Measurements from ENCODE around the gene LAMA3. TPM values are rescaled to one million over a fixed set of nuclear protein-coding genes. Genes with fewer than 3 reads are reported as not detected.

Gene LAMA3
- polyA plus RNA-seq, 1 of the 3 experiments (the other 2 are of a cell fraction): 3.5 TPM

- H2AFZ ChIP-seq (ENCODE audit: low read depth): peak overlapping the region; percentile 73; the same call in 1 of the 2 replicates
- POLR2A ChIA-PET: no interaction called here
- no peaks in the 10 kb centered on the region for H3K27me3 ChIP-seq (ENCODE audit: insufficient read depth)
- peak overlapping the region; percentile 35 to 47 for H3K4me3 ChIP-seq (ENCODE audit: low read depth in 2 of 2, low read length in 1 of 2)
- H3K9me3 ChIP-seq: no peaks in the 10 kb centered on the region
- no peaks in the 10 kb centered on the region for H3K79me2 ChIP-seq (ENCODE audit: insufficient read depth)
- CTCF ChIA-PET: interaction anchor here (0.8 to 1.4 kb wide), 2 partner anchors 11 to 1064 kb away, joined by 3 to 4 read pairs; no protein-coding TSS in a partner anchor
- H3K4me1 ChIP-seq (ENCODE audit: control insufficient read depth in 1 of 2, insufficient read depth in 2 of 2, low read depth in 1 of 2, low read length in 1 of 2): peaks cover 8 to 24% of the 10 kb centered on the region in 2 experiments; a peak in 3 of 4 replicates
- no peaks in the 10 kb centered on the region for H3K9me2 ChIP-seq
- H3K9ac ChIP-seq: peak overlapping the region; percentile 5; the same call in 1 of the 2 replicates
- WGBS (ENCODE audit: low lambda C conversion rate): 3% methylated on average over 9 of the region's 9 CpGs
- peak overlapping the region; percentile 77 to 89 for H3K27ac ChIP-seq (ENCODE audit: low read depth in 2 of 2, low read length in 1 of 2)
- H3K36me3 ChIP-seq (replicated peaks in 1 of 2; ENCODE audit: control insufficient read depth in 1 of 2, insufficient read depth in 2 of 2, low read length in 1 of 2): no peaks in the 10 kb centered on the region
- peaks cover 14% of the 10 kb centered on the region for H3F3A ChIP-seq (replicated peaks; ENCODE audit: insufficient read depth)
- peak; percentile 65 for DNase-seq
- H4K20me1 ChIP-seq (ENCODE audit: insufficient read depth): no peaks in the 10 kb centered on the region
- H3K4me2 ChIP-seq: peak overlapping the region; percentile 64
- TF ChIP-seq YY1 (IDR thresholded peaks at IDR 0.05; ENCODE audit: low read depth) (no peak), MEF2A (IDR thresholded peaks at IDR 0.05; ENCODE audit: borderline replicate concordance, low read depth) (no peak), USF1 (IDR thresholded peaks at IDR 0.05; ENCODE audit: borderline replicate concordance, low read depth) (no peak), TEAD4 (IDR thresholded peaks at IDR 0.05; ENCODE audit: borderline replicate concordance, insufficient read depth) (no peak), POLR2AphosphoS5 (IDR thresholded peaks at IDR 0.05; ENCODE audit: low read depth, low read length) (0 out of 2 replicates have a peak, but pooled peaks have one; percentile 43), FOXM1 (IDR thresholded peaks at IDR 0.05; ENCODE audit: low read depth) (no peak), RCOR1 (IDR thresholded peaks at IDR 0.05; ENCODE audit: low read length) (no peak), RFX5 (IDR thresholded peaks at IDR 0.05; ENCODE audit: low read length) (peak; percentile 30; the same call in 1 of the 2 replicates), EZH2phosphoT487 (IDR thresholded peaks at IDR 0.05; ENCODE audit: borderline replicate concordance, low read depth) (no peak), TCF12 (IDR thresholded peaks at IDR 0.05) (0 out of 2 replicates have a peak, but pooled peaks have one; percentile 19), EP300 (IDR thresholded peaks at IDR 0.05; ENCODE audit: borderline replicate concordance in 1 of 2, low read depth in 1 of 2, low read length in 1 of 2) (peak; percentile 11 to 34; a peak in 2 of 4 replicates), ELF1 (IDR thresholded peaks at IDR 0.05) (no peak), USF2 (IDR thresholded peaks at IDR 0.05; ENCODE audit: borderline replicate concordance, low read depth, low read length) (no peak), GATA2 (CRISPR knock-in tag; IDR thresholded peaks at IDR 0.05) (0 out of 2 replicates have a peak, but pooled peaks have one; percentile 22), NFIC (IDR thresholded peaks at IDR 0.05; ENCODE audit: borderline replicate concordance) (peak; percentile 50), JUND (IDR thresholded peaks at IDR 0.05) (no peak), GABPA (IDR thresholded peaks at IDR 0.05; ENCODE audit: low read depth) (no peak), MAX (IDR thresholded peaks at IDR 0.05; ENCODE audit: low read depth) (peak; percentile 70; the same call in 1 of the 2 replicates), FOSL2 (IDR thresholded peaks at IDR 0.05; ENCODE audit: borderline replicate concordance, low read depth) (peak; percentile 29; the same call in 1 of the 2 replicates), SIN3A (IDR thresholded peaks at IDR 0.05; ENCODE audit: borderline replicate concordance, low read depth, low read length) (no peak)
- TF ChIP-seq, protein P1, sequence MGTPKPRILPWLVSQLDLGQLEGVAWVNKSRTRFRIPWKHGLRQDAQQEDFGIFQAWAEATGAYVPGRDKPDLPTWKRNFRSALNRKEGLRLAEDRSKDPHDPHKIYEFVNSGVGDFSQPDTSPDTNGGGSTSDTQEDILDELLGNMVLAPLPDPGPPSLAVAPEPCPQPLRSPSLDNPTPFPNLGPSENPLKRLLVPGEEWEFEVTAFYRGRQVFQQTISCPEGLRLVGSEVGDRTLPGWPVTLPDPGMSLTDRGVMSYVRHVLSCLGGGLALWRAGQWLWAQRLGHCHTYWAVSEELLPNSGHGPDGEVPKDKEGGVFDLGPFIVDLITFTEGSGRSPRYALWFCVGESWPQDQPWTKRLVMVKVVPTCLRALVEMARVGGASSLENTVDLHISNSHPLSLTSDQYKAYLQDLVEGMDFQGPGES (IDR thresholded peaks at IDR 0.05; ENCODE audit: low read depth, low read length): no peak
- TF ChIP-seq, protein P2, sequence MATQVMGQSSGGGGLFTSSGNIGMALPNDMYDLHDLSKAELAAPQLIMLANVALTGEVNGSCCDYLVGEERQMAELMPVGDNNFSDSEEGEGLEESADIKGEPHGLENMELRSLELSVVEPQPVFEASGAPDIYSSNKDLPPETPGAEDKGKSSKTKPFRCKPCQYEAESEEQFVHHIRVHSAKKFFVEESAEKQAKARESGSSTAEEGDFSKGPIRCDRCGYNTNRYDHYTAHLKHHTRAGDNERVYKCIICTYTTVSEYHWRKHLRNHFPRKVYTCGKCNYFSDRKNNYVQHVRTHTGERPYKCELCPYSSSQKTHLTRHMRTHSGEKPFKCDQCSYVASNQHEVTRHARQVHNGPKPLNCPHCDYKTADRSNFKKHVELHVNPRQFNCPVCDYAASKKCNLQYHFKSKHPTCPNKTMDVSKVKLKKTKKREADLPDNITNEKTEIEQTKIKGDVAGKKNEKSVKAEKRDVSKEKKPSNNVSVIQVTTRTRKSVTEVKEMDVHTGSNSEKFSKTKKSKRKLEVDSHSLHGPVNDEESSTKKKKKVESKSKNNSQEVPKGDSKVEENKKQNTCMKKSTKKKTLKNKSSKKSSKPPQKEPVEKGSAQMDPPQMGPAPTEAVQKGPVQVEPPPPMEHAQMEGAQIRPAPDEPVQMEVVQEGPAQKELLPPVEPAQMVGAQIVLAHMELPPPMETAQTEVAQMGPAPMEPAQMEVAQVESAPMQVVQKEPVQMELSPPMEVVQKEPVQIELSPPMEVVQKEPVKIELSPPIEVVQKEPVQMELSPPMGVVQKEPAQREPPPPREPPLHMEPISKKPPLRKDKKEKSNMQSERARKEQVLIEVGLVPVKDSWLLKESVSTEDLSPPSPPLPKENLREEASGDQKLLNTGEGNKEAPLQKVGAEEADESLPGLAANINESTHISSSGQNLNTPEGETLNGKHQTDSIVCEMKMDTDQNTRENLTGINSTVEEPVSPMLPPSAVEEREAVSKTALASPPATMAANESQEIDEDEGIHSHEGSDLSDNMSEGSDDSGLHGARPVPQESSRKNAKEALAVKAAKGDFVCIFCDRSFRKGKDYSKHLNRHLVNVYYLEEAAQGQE (IDR thresholded peaks at IDR 0.05; ENCODE audit: low read depth, low read length): no peak
- TF ChIP-seq, protein P3, sequence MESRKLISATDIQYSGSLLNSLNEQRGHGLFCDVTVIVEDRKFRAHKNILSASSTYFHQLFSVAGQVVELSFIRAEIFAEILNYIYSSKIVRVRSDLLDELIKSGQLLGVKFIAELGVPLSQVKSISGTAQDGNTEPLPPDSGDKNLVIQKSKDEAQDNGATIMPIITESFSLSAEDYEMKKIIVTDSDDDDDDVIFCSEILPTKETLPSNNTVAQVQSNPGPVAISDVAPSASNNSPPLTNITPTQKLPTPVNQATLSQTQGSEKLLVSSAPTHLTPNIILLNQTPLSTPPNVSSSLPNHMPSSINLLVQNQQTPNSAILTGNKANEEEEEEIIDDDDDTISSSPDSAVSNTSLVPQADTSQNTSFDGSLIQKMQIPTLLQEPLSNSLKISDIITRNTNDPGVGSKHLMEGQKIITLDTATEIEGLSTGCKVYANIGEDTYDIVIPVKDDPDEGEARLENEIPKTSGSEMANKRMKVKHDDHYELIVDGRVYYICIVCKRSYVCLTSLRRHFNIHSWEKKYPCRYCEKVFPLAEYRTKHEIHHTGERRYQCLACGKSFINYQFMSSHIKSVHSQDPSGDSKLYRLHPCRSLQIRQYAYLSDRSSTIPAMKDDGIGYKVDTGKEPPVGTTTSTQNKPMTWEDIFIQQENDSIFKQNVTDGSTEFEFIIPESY (IDR thresholded peaks at IDR 0.05; ENCODE audit: borderline replicate concordance, low read depth): no peak
- TF ChIP-seq, protein P4, sequence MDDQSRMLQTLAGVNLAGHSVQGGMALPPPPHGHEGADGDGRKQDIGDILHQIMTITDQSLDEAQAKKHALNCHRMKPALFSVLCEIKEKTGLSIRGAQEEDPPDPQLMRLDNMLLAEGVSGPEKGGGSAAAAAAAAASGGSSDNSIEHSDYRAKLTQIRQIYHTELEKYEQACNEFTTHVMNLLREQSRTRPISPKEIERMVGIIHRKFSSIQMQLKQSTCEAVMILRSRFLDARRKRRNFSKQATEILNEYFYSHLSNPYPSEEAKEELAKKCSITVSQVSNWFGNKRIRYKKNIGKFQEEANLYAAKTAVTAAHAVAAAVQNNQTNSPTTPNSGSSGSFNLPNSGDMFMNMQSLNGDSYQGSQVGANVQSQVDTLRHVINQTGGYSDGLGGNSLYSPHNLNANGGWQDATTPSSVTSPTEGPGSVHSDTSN (IDR thresholded peaks at IDR 0.05): no peak; the same call in 1 of the 2 replicates
These were observed 305.2 kb downstream of the LAMA3 start for GRCh38 chr18:23994361-23994902.

Data from SK-N-SH (cell line).